ENCODE data around the gene PAIP2. TPM values are rescaled to one million over a fixed set of nuclear protein-coding genes. Genes with fewer than 3 reads are reported as not detected.
A peak's percentile ranks its signal among the peaks of the same experiment; 100 is the strongest.

Gene PAIP2, protein sequence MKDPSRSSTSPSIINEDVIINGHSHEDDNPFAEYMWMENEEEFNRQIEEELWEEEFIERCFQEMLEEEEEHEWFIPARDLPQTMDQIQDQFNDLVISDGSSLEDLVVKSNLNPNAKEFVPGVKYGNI
- total RNA-seq (2022) (73.6 and 83.6 TPM in 2 replicates), Bru-seq, nascent RNA (percentile 82 among the genes with signal in this experiment), BruChase-seq, experiment 1, labeled RNA remaining after a 2-hour chase (percentile 83 among the genes with signal in this experiment), BruChase-seq, experiment 2, labeled RNA remaining after a 6-hour chase (percentile 89 among the genes with signal in this experiment)
- long read RNA-seq, transcript PAIP2-206 (3 exons, 815 nt): minor isoform, 12 of 464 reads
- long read RNA-seq, transcript PAIP2-201 (4 exons, 1,459 nt): major isoform, 267 of 464 reads
- long read RNA-seq, partial matches to known transcripts: 156 of 464 reads
- long read RNA-seq, other reads (novel, unspliced or antisense): 29 of 464 reads

DNA sequence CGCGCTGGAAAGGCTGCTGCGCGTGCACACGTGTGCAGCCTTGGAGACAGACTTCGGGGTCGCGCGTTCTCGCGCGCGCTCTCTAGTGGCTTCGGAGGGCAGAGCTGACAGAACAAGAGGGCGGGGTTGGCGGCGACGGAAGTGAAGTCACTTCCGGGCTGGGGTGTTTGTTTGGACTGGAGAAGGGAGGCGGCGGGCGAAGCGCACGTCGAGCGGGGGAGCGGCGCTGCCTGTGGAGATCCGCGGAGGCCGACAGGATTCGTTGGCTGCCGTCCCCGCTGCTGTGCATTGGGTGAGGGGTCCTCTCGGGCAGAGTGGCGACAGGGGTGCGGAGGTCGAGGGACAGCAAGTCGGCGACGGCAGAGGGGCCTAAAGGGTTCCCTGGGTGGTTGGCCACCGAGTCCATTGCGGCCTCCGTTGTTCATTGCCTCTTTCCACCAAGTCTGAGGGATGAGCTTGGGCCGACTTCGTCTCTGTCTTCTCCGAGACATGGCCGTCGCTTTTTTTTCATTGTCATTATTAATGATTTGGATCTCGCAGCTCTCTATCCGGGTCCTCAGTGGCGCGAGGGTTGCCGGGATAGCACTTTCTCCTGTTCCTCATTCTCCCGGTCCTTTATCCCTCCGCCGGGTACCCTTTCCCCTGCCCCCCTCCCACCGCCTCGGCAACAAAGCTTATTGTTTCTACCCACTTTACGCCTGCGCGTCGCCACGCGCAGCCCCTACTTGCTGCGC lies at the start of gene PAIP2:
PAIP2 (plus strand) TSS at position 166 of the 734 bp plus-strand sequence. CDS start 21,931 bp downstream, outside the sequence.
- Histone ChIP-seq H3K36me3 (ENCODE audit: control insufficient read depth, insufficient read depth, low read length) (no peaks in the 10 kb centered on the region), H3K9me3 (no peaks in the 10 kb centered on the region), H3K27me3 (replicated peaks; ENCODE audit: control insufficient read depth, insufficient read depth, low read length) (no peaks in the 10 kb centered on the region), H3K4me3 (ENCODE audit: low read depth, low read length) (peak within 1 kb of the TSS; percentile 92), H3K4me1 (peaks cover 6% of the 10 kb centered on the region; the same call in 1 of the 2 replicates)
- Mint-ChIP-seq H3K27me3 (ENCODE audit: insufficient read depth, unreplicated experiment) (no peaks in the 10 kb centered on the region), H3K4me1 (ENCODE audit: low read depth, unreplicated experiment) (peaks cover 13% of the 10 kb centered on the region), H3K4me3 (ENCODE audit: unreplicated experiment) (peak within 1 kb of the TSS; percentile 96), H3K9me3 (ENCODE audit: unreplicated experiment) (no peaks in the 10 kb centered on the region), H3K27ac (ENCODE audit: unreplicated experiment) (peak within 1 kb of the TSS; percentile 98), H3K36me3 (ENCODE audit: insufficient read depth, unreplicated experiment) (peaks cover 63% of the 10 kb centered on the region)
- CTCF ChIA-PET: interaction anchor here (0.6 to 1.2 kb wide), 14 partner anchors 10 to 1298 kb away, joined by 3 to 8 read pairs (median 4); no protein-coding TSS in a partner anchor
- intact Hi-C loops (cut with micrococcal nuclease; ENCODE audit: unreplicated experiment): loop anchor here (1.0 to 2.0 kb wide), 3 partner anchors 15 to 51 kb away; no protein-coding TSS in a partner anchor
- BruUV-seq (replicated peaks): TSS peak; percentile 89
- peak; percentile 98 for DNase-seq
- POLR2A ChIA-PET: interaction anchor here (0.6 to 1.8 kb wide), 19 partner anchors 10 to 662 kb away, joined by 3 to 38 read pairs (median 5); partner anchors contain the start of genes CXXC5, DNAJC18, MATR3 and SIL1
- TF ChIP-seq, protein P1, sequence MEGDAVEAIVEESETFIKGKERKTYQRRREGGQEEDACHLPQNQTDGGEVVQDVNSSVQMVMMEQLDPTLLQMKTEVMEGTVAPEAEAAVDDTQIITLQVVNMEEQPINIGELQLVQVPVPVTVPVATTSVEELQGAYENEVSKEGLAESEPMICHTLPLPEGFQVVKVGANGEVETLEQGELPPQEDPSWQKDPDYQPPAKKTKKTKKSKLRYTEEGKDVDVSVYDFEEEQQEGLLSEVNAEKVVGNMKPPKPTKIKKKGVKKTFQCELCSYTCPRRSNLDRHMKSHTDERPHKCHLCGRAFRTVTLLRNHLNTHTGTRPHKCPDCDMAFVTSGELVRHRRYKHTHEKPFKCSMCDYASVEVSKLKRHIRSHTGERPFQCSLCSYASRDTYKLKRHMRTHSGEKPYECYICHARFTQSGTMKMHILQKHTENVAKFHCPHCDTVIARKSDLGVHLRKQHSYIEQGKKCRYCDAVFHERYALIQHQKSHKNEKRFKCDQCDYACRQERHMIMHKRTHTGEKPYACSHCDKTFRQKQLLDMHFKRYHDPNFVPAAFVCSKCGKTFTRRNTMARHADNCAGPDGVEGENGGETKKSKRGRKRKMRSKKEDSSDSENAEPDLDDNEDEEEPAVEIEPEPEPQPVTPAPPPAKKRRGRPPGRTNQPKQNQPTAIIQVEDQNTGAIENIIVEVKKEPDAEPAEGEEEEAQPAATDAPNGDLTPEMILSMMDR (IDR thresholded peaks at IDR 0.05; ENCODE audit: insufficient read depth in 1 of 2, low read depth in 1 of 2, low read length in 1 of 2, severe bottlenecking in 1 of 2, unreplicated experiment in 1 of 2): peak; percentile 66 to 91

- H3K4me1 Mint-ChIP-seq (ENCODE audit: low read depth, unreplicated experiment): peaks cover 15% of the 10 kb centered on the region
- Histone ChIP-seq H3K9me3 (no peaks in the 10 kb centered on the region), H3K27me3 (replicated peaks; ENCODE audit: control insufficient read depth, insufficient read depth, low read length) (no peaks in the 10 kb centered on the region), H3K36me3 (ENCODE audit: control insufficient read depth, insufficient read depth, low read length) (no peaks in the 10 kb centered on the region), H3K4me1 (peaks cover 12% of the 10 kb centered on the region; the same call in 1 of the 2 replicates), H3K4me3 (ENCODE audit: low read depth, low read length) (peak overlapping the region; percentile 76)
- no peaks in the 10 kb centered on the region for H3K27me3 Mint-ChIP-seq (ENCODE audit: insufficient read depth, unreplicated experiment)
- H3K36me3 Mint-ChIP-seq (ENCODE audit: insufficient read depth, unreplicated experiment): peaks cover 46% of the 10 kb centered on the region
- TSS peak; percentile 89 for BruUV-seq (replicated peaks)
- ChIA-PET POLR2A (interaction anchor here (0.6 to 2.0 kb wide), 17 partner anchors 14 to 800 kb away, joined by 3 to 38 read pairs (median 7); partner anchors contain the start of genes HSPA9, PAIP2, PROB1 and SIL1), CTCF (interaction anchor here (0.6 to 0.8 kb wide), 4 partner anchors 11 to 616 kb away, joined by 3 to 4 read pairs (median 4); no protein-coding TSS in a partner anchor)
- no peaks in the 10 kb centered on the region for H3K9me3 Mint-ChIP-seq (ENCODE audit: unreplicated experiment)
- DNase-seq: no peak
- H3K4me3 Mint-ChIP-seq (ENCODE audit: unreplicated experiment): peak overlapping the region; percentile 96
- TF ChIP-seq, protein P1 (IDR thresholded peaks at IDR 0.05; ENCODE audit: insufficient read depth in 1 of 2, low read depth in 1 of 2, low read length in 1 of 2, severe bottlenecking in 1 of 2, unreplicated experiment in 1 of 2): no peak
- peak overlapping the region; percentile 99 for H3K27ac Mint-ChIP-seq (ENCODE audit: unreplicated experiment)
- intact Hi-C loops (cut with micrococcal nuclease; ENCODE audit: unreplicated experiment): no loop called here
These were observed 48.5 kb upstream of the PAIP2 start for GRCh38 chr5:139293202-139293506.
